ENCODE data around the gene BUD31.

Gene BUD31

DNA sequence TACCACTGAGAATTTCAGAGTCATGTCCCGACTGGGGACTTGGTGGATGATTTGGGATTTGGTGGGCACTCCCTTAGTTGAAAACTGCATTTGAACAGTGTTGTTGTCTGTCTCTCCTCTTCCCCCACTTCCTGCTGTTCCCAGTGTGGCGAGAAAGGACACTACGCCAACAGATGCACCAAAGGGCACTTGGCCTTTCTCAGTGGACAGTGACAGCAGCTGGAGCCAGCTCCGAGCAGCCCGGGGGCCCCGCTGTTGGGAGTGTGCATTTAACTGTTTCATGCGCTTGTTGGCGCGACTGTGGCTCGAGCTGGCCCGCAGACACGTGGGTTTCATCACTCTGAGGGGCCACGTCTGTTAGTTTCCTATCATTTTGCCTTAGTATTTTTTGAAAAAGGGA, 47.5 kb downstream of the BUD31 start (continued):
- TF ChIP-seq, protein P1, sequence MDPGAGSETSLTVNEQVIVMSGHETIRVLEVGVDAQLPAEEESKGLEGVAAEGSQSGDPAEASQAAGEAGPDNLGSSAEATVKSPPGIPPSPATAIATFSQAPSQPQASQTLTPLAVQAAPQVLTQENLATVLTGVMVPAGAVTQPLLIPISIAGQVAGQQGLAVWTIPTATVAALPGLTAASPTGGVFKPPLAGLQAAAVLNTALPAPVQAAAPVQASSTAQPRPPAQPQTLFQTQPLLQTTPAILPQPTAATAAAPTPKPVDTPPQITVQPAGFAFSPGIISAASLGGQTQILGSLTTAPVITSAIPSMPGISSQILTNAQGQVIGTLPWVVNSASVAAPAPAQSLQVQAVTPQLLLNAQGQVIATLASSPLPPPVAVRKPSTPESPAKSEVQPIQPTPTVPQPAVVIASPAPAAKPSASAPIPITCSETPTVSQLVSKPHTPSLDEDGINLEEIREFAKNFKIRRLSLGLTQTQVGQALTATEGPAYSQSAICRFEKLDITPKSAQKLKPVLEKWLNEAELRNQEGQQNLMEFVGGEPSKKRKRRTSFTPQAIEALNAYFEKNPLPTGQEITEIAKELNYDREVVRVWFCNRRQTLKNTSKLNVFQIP (CRISPR knock-in tag; IDR thresholded peaks at IDR 0.05; ENCODE audit: borderline replicate concordance, low read depth) = no peak

DNA sequence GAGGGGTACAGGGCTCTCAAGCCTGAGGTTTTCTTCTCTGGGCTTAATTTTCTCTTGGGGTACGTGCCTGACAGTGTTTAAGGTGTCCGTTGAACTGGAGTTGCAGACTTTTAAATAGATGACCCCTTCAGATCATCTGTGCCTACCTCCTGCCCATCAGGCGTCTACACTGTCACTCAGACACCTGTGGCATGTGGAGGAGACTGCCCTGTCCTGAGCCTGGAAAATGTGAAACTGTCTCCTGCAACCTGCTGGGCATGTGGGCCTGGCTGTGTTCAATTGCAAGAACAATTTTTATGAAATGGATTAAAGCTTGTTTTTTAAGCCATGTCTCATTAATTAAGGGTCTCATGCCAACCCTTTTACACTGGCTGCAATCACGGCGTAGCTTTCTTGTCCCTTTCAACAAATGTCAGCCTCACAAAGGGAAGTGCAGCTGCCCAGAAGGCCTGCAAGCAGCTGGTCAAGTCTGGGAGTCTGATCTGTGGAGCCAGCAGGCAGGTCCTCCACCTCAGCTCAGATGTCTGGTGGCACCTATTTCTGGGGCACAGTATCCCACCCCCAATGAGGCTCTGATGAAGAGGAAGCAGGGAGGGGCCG, 48.4 kb downstream of the BUD31 start:
- TF ChIP-seq, protein P2, sequence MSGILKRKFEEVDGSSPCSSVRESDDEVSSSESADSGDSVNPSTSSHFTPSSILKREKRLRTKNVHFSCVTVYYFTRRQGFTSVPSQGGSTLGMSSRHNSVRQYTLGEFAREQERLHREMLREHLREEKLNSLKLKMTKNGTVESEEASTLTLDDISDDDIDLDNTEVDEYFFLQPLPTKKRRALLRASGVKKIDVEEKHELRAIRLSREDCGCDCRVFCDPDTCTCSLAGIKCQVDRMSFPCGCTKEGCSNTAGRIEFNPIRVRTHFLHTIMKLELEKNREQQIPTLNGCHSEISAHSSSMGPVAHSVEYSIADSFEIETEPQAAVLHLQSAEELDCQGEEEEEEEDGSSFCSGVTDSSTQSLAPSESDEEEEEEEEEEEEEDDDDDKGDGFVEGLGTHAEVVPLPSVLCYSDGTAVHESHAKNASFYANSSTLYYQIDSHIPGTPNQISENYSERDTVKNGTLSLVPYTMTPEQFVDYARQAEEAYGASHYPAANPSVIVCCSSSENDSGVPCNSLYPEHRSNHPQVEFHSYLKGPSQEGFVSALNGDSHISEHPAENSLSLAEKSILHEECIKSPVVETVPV (CRISPR knock-in tag; IDR thresholded peaks at IDR 0.05) = no peak
- TF ChIP-seq, protein P1 (CRISPR knock-in tag; IDR thresholded peaks at IDR 0.05; ENCODE audit: borderline replicate concordance, low read depth) = no peak
- TF ChIP-seq ZC3H10 (CRISPR knock-in tag; IDR thresholded peaks at IDR 0.05) (no peak), CSDC2 (CRISPR knock-in tag; IDR thresholded peaks at IDR 0.05) (no peak), TCF4 (CRISPR knock-in tag; IDR thresholded peaks at IDR 0.05; ENCODE audit: borderline replicate concordance) (no peak), PATZ1 (CRISPR knock-in tag; IDR thresholded peaks at IDR 0.05; ENCODE audit: borderline replicate concordance) (no peak), GLIS3 (CRISPR knock-in tag; IDR thresholded peaks at IDR 0.05) (no peak), ZNF8 (CRISPR knock-in tag; IDR thresholded peaks at IDR 0.05) (no peak), ARNTL (CRISPR knock-in tag; IDR thresholded peaks at IDR 0.05; ENCODE audit: borderline replicate concordance, low read depth) (no peak), ZNF70 (CRISPR knock-in tag; IDR thresholded peaks at IDR 0.05) (no peak), ISL1 (CRISPR knock-in tag; IDR thresholded peaks at IDR 0.05) (no peak), ZNF565 (CRISPR knock-in tag; conservative IDR thresholded peaks at IDR 0.05; ENCODE audit: low read depth) (no peak), OSR1 (CRISPR knock-in tag; IDR thresholded peaks at IDR 0.05) (no peak), ZFP3 (CRISPR knock-in tag; IDR thresholded peaks at IDR 0.05) (no peak)
- TF ChIP-seq, protein P3, sequence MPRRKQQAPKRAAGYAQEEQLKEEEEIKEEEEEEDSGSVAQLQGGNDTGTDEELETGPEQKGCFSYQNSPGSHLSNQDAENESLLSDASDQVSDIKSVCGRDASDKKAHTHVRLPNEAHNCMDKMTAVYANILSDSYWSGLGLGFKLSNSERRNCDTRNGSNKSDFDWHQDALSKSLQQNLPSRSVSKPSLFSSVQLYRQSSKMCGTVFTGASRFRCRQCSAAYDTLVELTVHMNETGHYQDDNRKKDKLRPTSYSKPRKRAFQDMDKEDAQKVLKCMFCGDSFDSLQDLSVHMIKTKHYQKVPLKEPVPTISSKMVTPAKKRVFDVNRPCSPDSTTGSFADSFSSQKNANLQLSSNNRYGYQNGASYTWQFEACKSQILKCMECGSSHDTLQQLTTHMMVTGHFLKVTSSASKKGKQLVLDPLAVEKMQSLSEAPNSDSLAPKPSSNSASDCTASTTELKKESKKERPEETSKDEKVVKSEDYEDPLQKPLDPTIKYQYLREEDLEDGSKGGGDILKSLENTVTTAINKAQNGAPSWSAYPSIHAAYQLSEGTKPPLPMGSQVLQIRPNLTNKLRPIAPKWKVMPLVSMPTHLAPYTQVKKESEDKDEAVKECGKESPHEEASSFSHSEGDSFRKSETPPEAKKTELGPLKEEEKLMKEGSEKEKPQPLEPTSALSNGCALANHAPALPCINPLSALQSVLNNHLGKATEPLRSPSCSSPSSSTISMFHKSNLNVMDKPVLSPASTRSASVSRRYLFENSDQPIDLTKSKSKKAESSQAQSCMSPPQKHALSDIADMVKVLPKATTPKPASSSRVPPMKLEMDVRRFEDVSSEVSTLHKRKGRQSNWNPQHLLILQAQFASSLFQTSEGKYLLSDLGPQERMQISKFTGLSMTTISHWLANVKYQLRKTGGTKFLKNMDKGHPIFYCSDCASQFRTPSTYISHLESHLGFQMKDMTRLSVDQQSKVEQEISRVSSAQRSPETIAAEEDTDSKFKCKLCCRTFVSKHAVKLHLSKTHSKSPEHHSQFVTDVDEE (CRISPR knock-in tag; IDR thresholded peaks at IDR 0.05) = no peak
- TF ChIP-seq, protein P4, sequence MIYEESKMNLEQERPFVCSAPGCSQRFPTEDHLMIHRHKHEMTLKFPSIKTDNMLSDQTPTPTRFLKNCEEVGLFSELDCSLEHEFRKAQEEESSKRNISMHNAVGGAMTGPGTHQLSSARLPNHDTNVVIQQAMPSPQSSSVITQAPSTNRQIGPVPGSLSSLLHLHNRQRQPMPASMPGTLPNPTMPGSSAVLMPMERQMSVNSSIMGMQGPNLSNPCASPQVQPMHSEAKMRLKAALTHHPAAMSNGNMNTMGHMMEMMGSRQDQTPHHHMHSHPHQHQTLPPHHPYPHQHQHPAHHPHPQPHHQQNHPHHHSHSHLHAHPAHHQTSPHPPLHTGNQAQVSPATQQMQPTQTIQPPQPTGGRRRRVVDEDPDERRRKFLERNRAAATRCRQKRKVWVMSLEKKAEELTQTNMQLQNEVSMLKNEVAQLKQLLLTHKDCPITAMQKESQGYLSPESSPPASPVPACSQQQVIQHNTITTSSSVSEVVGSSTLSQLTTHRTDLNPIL (CRISPR knock-in tag; IDR thresholded peaks at IDR 0.05; ENCODE audit: low read depth) = no peak
- ATAC-seq = no peak

GRCh38 chr7:99457650-99458493, 49.1 kb downstream of the BUD31 start:
- TF ChIP-seq TCF4 (CRISPR knock-in tag; IDR thresholded peaks at IDR 0.05; ENCODE audit: borderline replicate concordance) (no peak), BACH2 (CRISPR knock-in tag; IDR thresholded peaks at IDR 0.05; ENCODE audit: borderline replicate concordance) (no peak), GLIS3 (CRISPR knock-in tag; IDR thresholded peaks at IDR 0.05) (no peak), ZNF8 (CRISPR knock-in tag; IDR thresholded peaks at IDR 0.05) (no peak), ZFP30 (CRISPR knock-in tag; IDR thresholded peaks at IDR 0.05) (no peak), ESRRG (CRISPR knock-in tag; IDR thresholded peaks at IDR 0.05) (no peak), ARNTL (CRISPR knock-in tag; IDR thresholded peaks at IDR 0.05; ENCODE audit: borderline replicate concordance, low read depth) (no peak), ZFP3 (CRISPR knock-in tag; IDR thresholded peaks at IDR 0.05) (no peak)
- TF ChIP-seq, protein P4 (CRISPR knock-in tag; IDR thresholded peaks at IDR 0.05; ENCODE audit: low read depth) = no peak
- TF ChIP-seq, protein P2 (CRISPR knock-in tag; IDR thresholded peaks at IDR 0.05) = no peak
- TF ChIP-seq, protein P1 (CRISPR knock-in tag; IDR thresholded peaks at IDR 0.05; ENCODE audit: borderline replicate concordance, low read depth) = no peak
- no peak for ATAC-seq

All from SK-N-SH treated with all-trans-retinoic acid at 6 μM for 48 hours (cell line).